Urothelium cell line (cell line): ENCODE measurements around the gene B3GALT6.
"Not testable (repeated sequence)": the region's sequence is repeated elsewhere in the genome, so short reads cannot be mapped to it uniquely, and the experiment has no call there.

Experiments used
- DNase-seq: peaks from one replicate; pipeline ENCODE4 v3.0.0; 2011; ENCODE audit warnings: low spot score, mixed read lengths
- FAIRE-seq: peaks from 2 replicates; lab custom pipeline; 2011; peaks lifted over from hg19 to GRCh38; lab: Jason Lieb, UNC

B3GALT6 gene

GRCh38 chr1:1242461-1243265, 10.6 kb downstream of the B3GALT6 start:
- FAIRE-seq (no peak), DNase-seq (no peak)

GRCh38 chr1:1243266-1243660, 11.2 kb downstream of the B3GALT6 start:
- FAIRE-seq (no peak), DNase-seq (no peak)

GRCh38 chr1:1243807-1244191, 11.8 kb downstream of the B3GALT6 start:
- FAIRE-seq (no peak), DNase-seq (no peak)

GRCh38 chr1:1244192-1244811, 12.3 kb downstream of the B3GALT6 start:
- FAIRE-seq: no peak
- DNase-seq: no peak

- no peak for FAIRE-seq
- DNase-seq: no peak
Observed at GRCh38 chr1:1245178-1245816, 13.3 kb downstream of the B3GALT6 start.

GRCh38 chr1:1245817-1246576, 14.0 kb downstream of the B3GALT6 start:
- DNase-seq (no peak), FAIRE-seq (no peak)

- DNase-seq (no peak), FAIRE-seq (no peak)
Observed at GRCh38 chr1:1246577-1247340, 14.7 kb downstream of the B3GALT6 start, which contains the start of gene C1QTNF12. C1QTNF12 (minus strand) TSS chr1:1246722; CDS start chr1:1246690, 32 bp downstream.

GRCh38 chr1:1247341-1247913, 15.4 kb downstream of the B3GALT6 start:
- no peak for FAIRE-seq

GRCh38 chr1:1248009-1248913, 16.2 kb downstream of the B3GALT6 start:
- DNase-seq, FAIRE-seq: not testable (repeated sequence)

More at GRCh38 chr1:1247341-1247913, 15.4 kb downstream of the B3GALT6 start:
- no peak for DNase-seq

- FAIRE-seq (no peak), DNase-seq (no peak)
Observed at GRCh38 chr1:1250786-1251284, 18.8 kb downstream of the B3GALT6 start.

- DNase-seq (no peak), FAIRE-seq (no peak)
Observed at GRCh38 chr1:1253314-1253713, 21.3 kb downstream of the B3GALT6 start.

- DNase-seq: no peak
- no peak for FAIRE-seq
Observed at GRCh38 chr1:1253972-1254666, 22.1 kb downstream of the B3GALT6 start.

GRCh38 chr1:1254667-1254998, 22.6 kb downstream of the B3GALT6 start:
- FAIRE-seq (no peak), DNase-seq (no peak)

- DNase-seq (no peak), FAIRE-seq (no peak)
Observed at GRCh38 chr1:1255078-1255477, 23.0 kb downstream of the B3GALT6 start.

GRCh38 chr1:1255611-1256010, 23.6 kb downstream of the B3GALT6 start:
- DNase-seq (no peak), FAIRE-seq (no peak)

GRCh38 chr1:1256956-1257871, 25.2 kb downstream of the B3GALT6 start:
- DNase-seq (no peak), FAIRE-seq (no peak)

- peak; percentile 98 for FAIRE-seq
- DNase-seq: no peak
Observed at GRCh38 chr1:1259119-1259488, 27.1 kb downstream of the B3GALT6 start.
